Common myeloid progenitor, CD34-positive (primary cell): ENCODE measurements around the gene KRTAP27-1.

Source experiments
- CTCF ChIA-PET: fragments of 350-600 bp; sonication (Branson Sonifier 250); formaldehyde crosslinking; loops from one replicate; lab custom pipeline; 2021; ENCODE audit warnings: antibody characterized with exemption; lab: Charles Lee
- POLR2A ChIA-PET: fragments of 350-600 bp; sonication (Branson Sonifier 250); formaldehyde crosslinking; loops from one replicate; lab custom pipeline; 2021; ENCODE audit warnings: antibody characterized with exemption; lab: Charles Lee
- DNase-seq, 3 donors: peaks; one replicate each; pipeline versions ENCODE4 v3.0.0 to v3.0.0-alpha.2; 2013
- H3K27ac ChIP-seq, 2 experiments: 1 replicate in 1 of 2; 2 replicates in 1 of 2; pipeline ENCODE4 v1.7.0; 2013; ENCODE audit warnings: inconsistent platforms in 2 of 2, low read length in 2 of 2, mild to moderate bottlenecking in 2 of 2, low read depth in 1 of 2, moderate library complexity in 1 of 2; ENCODE audit not compliant: severe bottlenecking in 2 of 2, insufficient read depth in 1 of 2, poor library complexity in 1 of 2
- H3K27me3 ChIP-seq, 5 experiments: replicated peaks in 2 of 5; 1 replicate in 3 of 5; 2 replicates in 2 of 5; pipeline versions ENCODE4 v1.6.1 to v1.7.0; 2013; ENCODE audit warnings: low read length in 4 of 5, mild to moderate bottlenecking in 2 of 5, moderate library complexity in 2 of 5, inconsistent platforms in 1 of 5; ENCODE audit not compliant: insufficient read depth in 5 of 5, control insufficient read depth in 4 of 5
- H3K36me3 ChIP-seq, 4 experiments: 1 replicate in 2 of 4; 2 replicates in 2 of 4; pipeline versions ENCODE4 v1.6.1 to v1.7.0; 2013; ENCODE audit warnings: low read length in 3 of 4, control low read depth in 1 of 4, mild to moderate bottlenecking in 1 of 4; ENCODE audit not compliant: control insufficient read depth in 4 of 4, insufficient read depth in 4 of 4
- H3K4me1 ChIP-seq, 4 experiments: 1 replicate in 3 of 4; 2 replicates in 1 of 4; pipeline versions ENCODE4 v1.6.1 to v1.7.1; 2013; ENCODE audit warnings: low read length in 3 of 4, mild to moderate bottlenecking in 3 of 4, control low read depth in 1 of 4, inconsistent platforms in 1 of 4, moderate library complexity in 1 of 4; ENCODE audit not compliant: control insufficient read depth in 4 of 4, insufficient read depth in 4 of 4; ENCODE audit errors: control extremely low read depth in 1 of 4
- H3K4me3 ChIP-seq, 7 experiments: 1 replicate in 4 of 7; 2 replicates in 3 of 7; pipeline versions ENCODE4 v1.5.1 to v1.7.0; 2013; ENCODE audit warnings: mild to moderate bottlenecking in 7 of 7, low read length in 6 of 7, moderate library complexity in 6 of 7, inconsistent platforms in 2 of 7, low read depth in 2 of 7, control low read depth in 1 of 7; ENCODE audit not compliant: insufficient read depth in 4 of 7, control insufficient read depth in 1 of 7; ENCODE audit errors: extremely low read depth in 1 of 7
- H3K9me3 ChIP-seq, 5 experiments: 1 replicate in 4 of 5; 2 replicates in 1 of 5; pipeline versions ENCODE4 v1.6.1 to v1.7.1; 2013; ENCODE audit warnings: low read length in 4 of 5, mild to moderate bottlenecking in 2 of 5, inconsistent platforms in 1 of 5, low read depth in 1 of 5, moderate library complexity in 1 of 5; ENCODE audit not compliant: control insufficient read depth in 4 of 5, insufficient read depth in 2 of 5; ENCODE audit errors: control extremely low read depth in 1 of 5
- WGBS: methylation state at CpG from one replicate; pipeline ENCODE4 v1.1.5; 2013; ENCODE audit not compliant: insufficient coverage; 5-methylcytosine and 5-hydroxymethylcytosine counted together

The KRTAP27-1 gene

DNA sequence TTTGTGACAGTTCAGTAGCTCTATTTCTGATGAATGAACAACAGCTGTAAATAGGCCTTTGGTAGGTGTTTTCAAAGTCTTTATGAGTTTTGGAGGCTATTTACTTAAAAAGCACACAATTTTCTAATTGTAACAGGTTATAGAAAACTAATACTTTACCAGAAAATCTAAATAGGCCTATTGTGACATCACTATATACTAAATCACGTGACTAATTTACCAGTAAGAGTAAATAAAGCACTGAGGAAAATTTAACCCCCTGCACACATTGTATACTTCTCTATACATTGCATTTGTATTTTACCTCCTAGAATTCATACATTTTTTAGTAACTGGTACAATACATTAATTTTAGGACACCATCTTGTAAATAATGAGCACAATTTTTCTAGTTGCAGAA, 32.4 kb downstream of the KRTAP27-1 start:
- no peak overlapping the region for H3K27ac ChIP-seq
- no CpG with 5 or more reads among the region's 1 CpG for WGBS
- no peaks in the 10 kb centered on the region for H3K9me3 ChIP-seq
- H3K36me3 ChIP-seq, result no peaks in the 10 kb centered on the region
- CTCF ChIA-PET, result no interaction called here
- H3K27me3 ChIP-seq, result no peaks in the 10 kb centered on the region
- POLR2A ChIA-PET, result no interaction called here
- H3K4me1 ChIP-seq, result no peaks in the 10 kb centered on the region
- no peak for DNase-seq
- no peak overlapping the region for H3K4me3 ChIP-seq

DNA sequence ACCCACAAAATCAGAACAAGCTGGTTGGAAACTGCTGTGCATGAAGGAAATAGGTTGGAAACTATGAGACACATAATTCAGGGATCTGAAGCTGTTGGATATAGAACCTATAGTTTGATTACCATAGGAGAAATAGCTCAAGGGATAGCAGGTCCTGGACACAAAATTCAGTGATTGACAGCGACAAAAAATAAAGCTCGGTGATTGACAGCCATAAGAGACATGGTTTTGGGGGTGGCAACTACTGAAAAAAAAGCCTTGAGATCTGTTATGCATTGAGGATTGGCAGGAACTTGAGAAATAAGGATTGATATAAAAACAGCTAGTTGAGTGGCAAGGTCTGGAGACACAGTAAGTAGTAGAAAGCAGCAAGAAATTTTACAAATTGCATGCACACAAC, 48.3 kb downstream of the KRTAP27-1 start, which contains the start of gene KRTAP25-1:
Gene KRTAP25-1 (minus strand): TSS at position 300 of the 400 bp plus-strand sequence. CDS start 24 bp downstream, at position 276.
- POLR2A ChIA-PET, result no interaction called here
- H3K4me1 ChIP-seq, result no peaks in the 10 kb centered on the region
- H3K36me3 ChIP-seq, result no peaks in the 10 kb centered on the region
- peaks cover 0 to 2% (median 0%) of the 10 kb centered on the region in 5 experiments for H3K27me3 ChIP-seq
- H3K27ac ChIP-seq, result no peak within 1 kb of the TSS
- no peaks in the 10 kb centered on the region for H3K9me3 ChIP-seq
- CTCF ChIA-PET, result no interaction called here
- 82% methylated on average over 2 of the region's 2 CpGs for WGBS
- no peak for DNase-seq
- H3K4me3 ChIP-seq, result no peak within 1 kb of the TSS
